ENCODE results near the gene VPS13A.
"Not testable (repeated sequence)": the region's sequence is repeated elsewhere in the genome, so short reads cannot be mapped to it uniquely, and the experiment has no call there.

Gene VPS13A

DNA sequence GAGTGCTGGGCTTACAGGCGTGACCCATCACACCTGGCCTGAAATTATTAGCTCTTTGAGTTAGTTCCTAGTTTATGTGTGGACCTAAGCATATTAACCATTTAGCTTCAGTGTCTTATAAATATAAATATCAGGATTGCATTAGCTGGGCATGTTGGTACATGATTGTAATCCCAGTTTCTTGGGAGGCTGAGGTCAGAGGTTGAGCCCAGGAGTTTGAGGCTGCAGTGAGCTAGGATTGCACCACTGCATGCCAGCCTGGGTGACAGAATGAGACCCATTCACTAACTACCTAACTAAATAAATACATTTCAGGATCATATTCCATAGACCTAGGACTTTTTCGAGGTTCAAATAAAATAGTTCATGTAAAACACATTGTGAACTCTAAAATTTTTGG is 129.8 kb downstream of the VPS13A start:
- no peak for DNase-seq

DNA sequence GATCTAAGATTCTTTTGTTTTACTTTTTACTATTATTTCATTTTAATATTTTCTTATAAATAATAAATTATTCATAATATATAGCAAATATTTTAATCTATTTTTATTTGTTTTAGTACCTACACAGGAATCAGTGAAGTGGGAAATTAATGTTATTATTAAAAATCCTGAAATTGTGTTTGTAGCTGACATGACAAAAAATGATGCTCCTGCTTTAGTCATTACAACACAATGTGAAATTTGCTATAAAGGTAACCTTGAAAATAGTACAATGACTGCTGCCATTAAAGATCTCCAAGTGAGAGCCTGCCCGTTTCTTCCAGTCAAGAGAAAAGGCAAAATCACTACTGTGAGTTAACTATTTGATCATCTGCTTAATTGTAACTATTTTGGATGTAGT is 138.7 kb downstream of the VPS13A start:
- no peak for DNase-seq

DNA sequence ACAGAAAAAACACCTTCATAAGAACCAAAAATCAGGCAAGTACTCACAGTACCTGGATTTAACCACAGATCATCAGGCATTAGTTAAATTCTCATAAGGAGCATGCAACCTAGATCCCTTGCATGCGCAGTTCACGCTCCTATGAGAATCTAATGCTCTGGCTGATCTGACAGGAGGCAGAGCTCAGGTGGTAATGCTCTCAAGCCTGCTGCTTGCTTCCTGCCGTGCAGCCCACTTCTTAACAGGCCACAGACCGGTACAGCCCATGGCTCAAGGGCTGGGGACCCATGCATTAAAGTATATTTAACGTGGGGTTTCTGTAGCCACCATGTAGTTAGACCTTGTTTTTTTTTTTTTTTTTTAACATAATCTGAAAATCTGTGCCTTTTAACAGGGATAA is 147.7 kb downstream of the VPS13A start:
- no peak for DNase-seq

- DNase-seq, result no peak
These were observed 150.8 kb downstream of the VPS13A start for GRCh38 chr9:77328102-77328501.

GRCh38 chr9:77370064-77370463 is 192.7 kb downstream of the VPS13A start:
- no peak for DNase-seq

DNA sequence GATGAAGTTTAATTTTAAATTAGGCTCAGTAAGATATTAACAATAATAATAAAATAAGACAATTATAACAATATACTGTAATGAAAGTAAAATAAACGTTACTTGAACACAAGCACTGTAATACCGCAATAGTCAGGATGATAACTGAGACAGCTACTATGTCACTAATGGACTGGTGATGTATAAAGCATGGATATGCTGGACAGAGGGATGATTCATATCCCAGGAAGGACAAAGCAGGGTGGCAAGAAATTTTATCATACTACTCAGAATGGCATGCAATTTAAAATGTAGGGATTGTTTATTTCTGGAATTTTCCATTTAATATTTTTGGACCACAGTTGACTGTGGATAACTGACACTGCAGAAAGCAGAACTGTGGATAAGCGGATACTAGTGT is 196.9 kb downstream of the VPS13A start:
- no peak for DNase-seq

- DNase-seq, result no peak
These were observed 198.7 kb downstream of the VPS13A start for GRCh38 chr9:77375956-77376532.

- no peak for DNase-seq
These were observed 207.1 kb downstream of the VPS13A start for GRCh38 chr9:77384406-77384805.

DNA sequence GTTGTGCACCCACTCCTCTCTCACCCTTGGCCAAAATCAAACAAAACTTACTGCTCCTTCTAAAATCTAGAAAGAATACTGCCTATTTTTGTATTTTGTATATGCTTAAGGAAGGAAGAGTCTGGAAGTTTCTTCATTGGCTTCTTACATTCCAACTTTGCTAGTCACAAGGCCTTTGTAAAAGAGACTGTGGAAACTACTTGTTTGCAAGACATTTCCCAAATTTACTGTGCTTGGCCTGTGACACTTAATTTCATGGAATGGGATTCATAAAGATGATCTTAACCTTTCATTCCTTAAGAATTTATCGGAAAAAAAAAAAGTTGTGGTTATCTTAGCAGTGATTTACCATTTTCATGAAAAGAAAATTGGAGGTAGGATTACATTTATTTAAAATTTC is 208.9 kb downstream of the VPS13A start:
- DNase-seq, result no peak

- no peak for DNase-seq
These were observed 214.5 kb downstream of the VPS13A start for GRCh38 chr9:77391834-77392233.

GRCh38 chr9:77392328-77392727 is 215.0 kb downstream of the VPS13A start:
- DNase-seq, result no peak

GRCh38 chr9:77398581-77398980 is 221.2 kb downstream of the VPS13A start:
- not testable (repeated sequence) for DNase-seq

DNA sequence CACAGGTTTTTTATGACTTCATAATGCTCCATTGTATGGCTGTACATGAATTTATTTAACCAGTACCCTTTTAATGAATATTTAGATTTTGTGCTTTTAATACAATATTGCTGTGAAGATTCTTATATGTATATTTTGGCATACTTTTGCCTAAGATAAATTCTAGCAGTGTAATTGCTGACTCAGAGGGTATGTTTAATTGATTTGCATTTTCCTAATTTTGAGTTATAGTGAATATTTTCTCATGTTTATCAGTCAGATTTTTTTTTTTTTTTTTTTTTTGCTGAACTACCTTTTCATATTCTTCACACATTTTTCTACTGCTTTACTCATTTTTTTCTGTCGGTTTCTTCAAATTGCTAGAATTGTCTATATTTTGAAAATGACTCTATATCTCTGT is 222.6 kb downstream of the VPS13A start:
- DNase-seq, result no peak

DNA sequence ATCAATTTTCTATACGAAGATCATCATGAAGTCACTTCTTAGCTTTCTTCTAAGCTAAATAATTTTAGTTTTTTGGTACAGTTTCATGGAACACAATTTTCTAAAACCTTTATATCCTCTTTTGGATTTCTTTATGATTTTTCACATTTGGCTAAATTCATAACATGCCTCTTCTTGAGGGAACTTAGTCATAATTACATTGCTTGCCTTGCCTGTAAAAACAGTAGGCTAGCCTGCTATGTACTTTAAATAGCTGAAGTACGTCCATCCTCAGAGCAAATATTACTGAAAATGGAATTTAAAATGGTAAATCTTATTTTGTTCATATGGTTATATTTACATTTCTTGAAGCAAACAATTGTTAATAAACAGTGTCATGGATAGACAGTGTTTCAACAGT is 225.0 kb downstream of the VPS13A start:
- no peak for DNase-seq

DNA sequence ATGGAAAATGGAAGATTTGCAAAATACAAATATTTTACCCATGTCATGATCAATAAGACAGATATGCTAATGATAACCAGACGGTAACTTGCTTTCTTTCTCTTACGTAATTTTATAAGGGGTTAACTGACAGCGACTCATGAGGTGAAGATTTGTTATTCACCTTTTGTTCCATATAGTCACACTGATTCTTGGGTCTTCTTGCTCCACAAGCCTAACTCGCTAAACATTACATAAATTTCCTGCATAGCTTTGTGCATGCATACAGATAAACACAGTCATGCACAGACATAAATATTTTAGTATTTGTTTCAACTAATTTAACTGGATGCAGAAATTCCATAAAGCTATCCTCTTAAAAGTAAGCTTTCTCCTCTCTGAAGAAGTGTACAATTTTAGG is 225.9 kb downstream of the VPS13A start:
- no peak for DNase-seq

GRCh38 chr9:77408521-77408920 is 231.2 kb downstream of the VPS13A start:
- not testable (repeated sequence) for DNase-seq

GRCh38 chr9:77417566-77417965 is 240.2 kb downstream of the VPS13A start:
- DNase-seq, result no peak

- DNase-seq, result no peak
These were observed 240.9 kb downstream of the VPS13A start for GRCh38 chr9:77418226-77418625.

- no peak for DNase-seq
These were observed 243.3 kb downstream of the VPS13A start for GRCh38 chr9:77420641-77421040.

GRCh38 chr9:77421506-77422265 is 244.4 kb downstream of the VPS13A start:
- no peak for DNase-seq

DNA sequence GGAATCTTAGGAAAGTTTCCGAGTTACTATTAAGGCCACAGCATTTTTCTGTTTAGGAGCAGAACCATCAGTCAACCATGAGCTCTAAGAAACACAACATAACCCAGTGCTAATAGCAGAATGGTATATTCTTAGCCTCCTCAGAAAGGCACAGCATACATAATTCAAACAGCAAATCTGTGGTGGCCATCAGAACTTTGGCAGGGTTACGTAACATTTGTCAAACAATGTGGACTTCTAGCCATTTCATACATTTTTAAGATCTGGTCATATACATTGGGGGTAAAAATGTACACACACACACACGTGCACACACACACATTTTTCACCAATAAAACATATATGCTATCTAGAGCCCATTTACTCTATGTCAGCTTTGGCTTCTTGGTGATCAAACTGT is 245.6 kb downstream of the VPS13A start:
- DNase-seq, result no peak

GRCh38 chr9:77423841-77424240 is 246.5 kb downstream of the VPS13A start:
- no peak for DNase-seq

- no peak for DNase-seq
These were observed 247.7 kb downstream of the VPS13A start for GRCh38 chr9:77424993-77425392.

DNA sequence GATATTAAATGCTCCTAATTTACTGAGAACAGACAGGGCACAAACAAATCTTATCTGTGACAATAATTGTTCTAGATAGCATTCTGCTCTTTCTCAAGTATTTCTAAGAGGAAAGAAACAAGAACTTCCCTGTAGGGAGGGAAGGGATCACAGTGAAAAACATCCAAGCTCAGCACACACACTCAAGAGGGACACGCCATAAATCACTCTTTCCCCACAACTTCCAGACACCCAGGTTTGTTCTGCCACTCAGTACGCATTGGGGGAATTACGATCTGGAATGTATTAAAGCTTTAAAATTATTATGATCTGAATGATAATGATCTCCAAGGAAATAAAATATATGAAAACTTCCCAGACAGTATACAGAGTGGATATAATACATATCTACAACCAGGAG is 249.4 kb downstream of the VPS13A start:
- no peak for DNase-seq
